ENCODE measurements around the gene PTPN4. TPM values are rescaled to one million over a fixed set of nuclear protein-coding genes. Genes with fewer than 3 reads are reported as not detected.

The PTPN4 gene
- polyA plus RNA-seq, 3 donors, result 3.6 to 7.5 (median 7.2) TPM

DNA sequence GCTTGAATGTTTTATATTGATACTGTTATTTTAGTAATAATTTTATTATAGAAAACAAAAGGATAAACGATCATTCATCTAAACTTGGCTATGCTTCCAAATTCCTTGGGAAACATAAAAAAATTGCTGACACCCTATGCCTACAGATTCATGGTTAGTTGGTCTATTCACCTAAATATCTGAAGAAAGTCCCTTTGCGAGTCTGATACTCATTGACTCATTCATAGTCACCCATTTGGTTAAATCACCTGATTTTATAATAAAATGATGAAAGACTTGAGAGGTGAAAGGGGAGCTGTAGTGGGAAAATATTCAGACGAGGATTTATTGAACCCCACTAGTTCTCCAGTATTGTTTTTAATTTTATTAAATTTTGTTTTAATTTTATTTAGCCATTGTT, 112.0 kb downstream of the PTPN4 start:
- no peak overlapping the region for H3K27ac ChIP-seq (ENCODE audit: low read depth, low read length)
- 76 to 91% (median 84%) methylated on average over 3 of the region's 3 CpGs for WGBS, 3 donors

DNA sequence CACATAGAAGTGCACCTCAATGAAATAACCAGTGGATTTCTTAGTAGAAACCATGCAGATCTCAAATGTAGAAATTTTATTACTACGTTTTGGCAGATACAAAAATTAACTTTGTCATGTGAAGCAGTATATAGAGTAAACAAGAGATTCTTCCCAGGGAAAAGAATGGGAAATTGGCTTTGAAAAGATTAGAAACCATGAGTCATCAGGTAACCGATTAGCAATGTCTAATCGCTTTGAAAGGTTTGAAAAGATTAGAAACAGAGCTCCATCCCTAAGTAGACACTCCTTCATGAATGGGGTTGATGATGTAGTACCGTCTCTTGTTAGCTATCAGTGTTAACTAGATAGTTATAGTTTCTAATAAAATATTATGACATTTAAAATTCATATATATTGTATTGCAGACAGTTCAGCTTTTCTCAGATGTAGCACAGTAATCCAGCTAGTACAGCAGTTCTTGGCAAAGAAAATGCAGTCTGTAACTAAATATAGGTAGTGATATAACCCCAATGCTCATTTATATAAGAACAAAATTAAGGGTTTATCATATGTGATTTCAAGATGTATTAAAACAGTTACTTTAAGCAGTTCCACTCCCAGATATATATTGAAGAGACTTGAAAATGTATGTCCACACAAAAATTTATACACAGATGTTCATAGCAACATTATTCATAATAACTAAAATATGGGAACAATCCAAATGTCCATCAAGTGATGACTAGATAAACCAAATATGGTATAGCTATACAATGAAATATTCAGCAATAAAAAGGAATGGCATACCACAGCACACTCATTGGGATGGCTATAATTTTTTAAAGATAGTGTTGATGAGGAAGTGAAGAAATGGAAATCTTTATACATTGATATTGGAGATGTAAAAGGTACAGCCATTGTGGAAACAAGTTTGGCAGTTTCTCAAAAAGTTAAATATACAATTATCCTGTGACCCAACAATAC, 113.9 kb downstream of the PTPN4 start:
- no peak overlapping the region for H3K27ac ChIP-seq (ENCODE audit: low read depth, low read length)
- WGBS, 3 donors, result 52 to 90% (median 82%) methylated on average over 4 of the region's 4 CpGs

DNA sequence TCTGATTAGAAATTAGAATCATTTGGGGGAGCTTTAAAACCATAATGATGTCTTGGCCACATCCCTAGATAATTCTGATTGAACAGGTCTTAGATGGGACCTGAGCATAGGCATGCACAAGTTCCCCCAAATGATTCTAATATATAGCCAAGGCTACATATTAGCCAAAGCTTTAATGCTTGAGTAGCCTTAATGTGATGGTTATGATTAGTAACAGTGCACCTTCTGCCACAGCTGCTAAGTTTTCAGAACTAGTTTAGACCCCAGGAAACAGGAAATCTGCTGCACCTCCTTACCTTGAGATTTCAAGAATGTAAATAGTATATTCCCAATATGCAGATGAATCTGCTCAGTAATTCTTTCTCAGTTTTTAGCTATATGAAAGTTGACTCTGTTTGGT, 119.8 kb downstream of the PTPN4 start:
- H3K27ac ChIP-seq (ENCODE audit: low read depth, low read length), result no peak overlapping the region

DNA sequence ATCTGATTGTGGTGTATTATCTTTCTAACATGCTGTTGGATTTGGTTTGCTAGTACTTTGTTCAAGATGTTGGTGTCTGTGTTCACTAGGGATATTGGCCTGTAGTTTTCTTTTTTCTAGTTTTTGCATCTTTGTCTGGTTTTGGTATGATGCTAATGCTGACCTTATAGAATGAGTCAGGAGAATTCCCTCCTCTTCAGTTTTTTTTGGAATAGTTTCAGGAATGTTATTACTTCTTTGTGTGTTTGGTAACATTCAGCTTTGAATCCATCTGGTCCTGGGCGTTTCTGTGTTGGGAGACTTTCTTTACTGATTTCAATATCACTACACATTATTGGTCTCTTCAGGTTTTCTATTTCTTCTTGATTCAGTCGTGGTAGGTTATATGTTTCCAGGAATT, 129.0 kb downstream of the PTPN4 start:
- 78 to 93% (median 90%) methylated on average over 2 of the region's 2 CpGs for WGBS, 3 donors

DNA sequence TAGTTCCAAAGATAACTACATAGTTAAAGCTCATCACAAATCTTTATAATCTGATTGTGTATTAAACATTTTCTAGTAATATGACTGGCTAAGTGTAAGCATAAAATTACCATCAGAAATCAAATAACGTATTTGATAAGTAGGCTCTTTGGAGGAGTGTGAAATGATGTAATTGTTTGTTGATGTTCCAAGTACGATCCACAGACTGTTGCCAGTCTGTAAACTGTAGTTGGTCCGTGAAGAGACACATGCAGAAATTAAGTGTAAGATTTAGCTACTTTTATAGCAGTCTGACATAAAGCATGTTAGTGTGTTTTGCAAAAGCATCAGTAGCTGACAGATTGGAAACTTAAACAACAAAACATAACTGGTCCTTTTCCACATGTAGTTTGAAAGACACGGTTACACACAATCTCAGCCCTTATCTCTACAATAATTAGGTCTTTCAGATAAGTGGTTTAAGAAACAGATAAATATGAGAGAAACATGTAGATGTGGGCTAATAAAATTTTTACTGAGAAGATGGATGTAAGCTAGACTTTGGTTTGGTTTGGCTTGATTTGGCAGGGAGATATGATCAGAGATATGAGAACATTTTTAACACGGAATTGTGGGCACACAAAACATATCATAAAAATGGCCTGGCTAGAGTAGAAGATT, 138.1 kb downstream of the PTPN4 start:
- H3K27ac ChIP-seq (ENCODE audit: low read depth, low read length), result no peak overlapping the region
- 79 to 84% (median 82%) methylated on average over 5 of the region's 5 CpGs for WGBS, 3 donors

More for the DNA sequence above, 129.0 kb downstream of the PTPN4 start:
- no peak overlapping the region for H3K27ac ChIP-seq (ENCODE audit: low read depth, low read length)

DNA sequence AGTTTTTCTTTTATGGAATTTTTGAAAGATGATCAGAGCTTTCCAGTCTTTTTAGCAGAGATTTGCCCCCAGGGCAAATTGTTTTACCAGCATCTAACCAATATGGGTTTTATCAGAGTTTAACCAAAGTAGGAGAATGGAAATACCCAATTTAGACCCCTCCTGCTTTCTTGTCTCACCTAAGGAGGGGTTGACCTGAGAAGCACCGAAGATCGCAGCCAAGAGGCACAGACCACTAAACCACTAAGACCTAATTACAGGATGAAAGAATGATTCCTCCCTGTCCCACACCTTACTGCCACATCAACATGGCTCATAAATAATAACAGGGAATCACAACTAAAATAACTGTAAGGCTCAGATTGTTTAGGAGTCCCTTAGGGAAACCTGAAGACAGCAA, 141.3 kb downstream of the PTPN4 start:
- WGBS, 3 donors, result 97 to 100% (median 98%) methylated on average over 2 of the region's 2 CpGs

DNA sequence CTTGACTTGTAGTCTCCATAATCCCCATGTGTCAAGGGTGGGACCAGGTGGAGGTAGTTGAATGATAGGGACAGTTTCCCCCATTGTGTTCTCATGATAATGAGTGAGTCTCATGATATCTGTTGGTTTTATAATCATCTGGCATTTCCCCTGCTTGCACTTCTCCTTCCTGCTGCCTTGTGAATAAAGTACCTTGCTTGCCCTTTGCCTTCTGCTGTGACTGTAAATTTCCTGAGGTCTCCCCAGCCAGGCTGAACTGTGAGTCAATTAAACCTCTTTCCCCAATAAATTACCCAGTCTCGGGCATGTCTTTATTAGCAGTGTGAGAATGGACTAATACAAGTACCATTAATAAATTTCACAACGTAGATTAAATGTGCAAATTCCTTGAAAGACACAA, 150.8 kb downstream of the PTPN4 start:
- 84 to 92% (median 92%) methylated on average over 2 of the region's 2 CpGs for WGBS, 3 donors
- no peak overlapping the region for H3K27ac ChIP-seq (ENCODE audit: low read depth, low read length)

More for the DNA sequence above, 141.3 kb downstream of the PTPN4 start:
- no peak overlapping the region for H3K27ac ChIP-seq (ENCODE audit: low read depth, low read length)

DNA sequence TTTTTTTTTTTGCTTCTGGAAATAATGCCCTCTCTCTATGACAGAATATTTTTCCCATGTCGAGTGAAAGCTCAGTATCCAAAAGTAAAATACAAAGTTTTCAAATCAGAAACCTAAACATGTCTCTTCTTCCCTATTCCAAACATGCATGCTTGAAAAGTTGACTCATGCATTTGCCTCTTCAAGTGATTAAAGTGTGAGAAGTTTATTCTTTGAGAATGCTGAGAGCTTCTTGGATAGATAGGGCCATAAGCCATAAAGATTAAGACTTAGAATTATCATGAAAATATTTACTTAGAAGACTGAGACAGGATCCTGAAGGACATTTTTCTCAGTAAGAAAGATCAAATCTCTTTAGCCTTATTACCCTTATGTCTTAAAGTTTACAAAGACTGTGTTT, 154.5 kb downstream of the PTPN4 start:
- H3K27ac ChIP-seq (ENCODE audit: low read depth, low read length), result no peak overlapping the region
- WGBS, 3 donors, result 29 to 87% (median 80%) methylated on average over 1 of the region's 1 CpG

DNA sequence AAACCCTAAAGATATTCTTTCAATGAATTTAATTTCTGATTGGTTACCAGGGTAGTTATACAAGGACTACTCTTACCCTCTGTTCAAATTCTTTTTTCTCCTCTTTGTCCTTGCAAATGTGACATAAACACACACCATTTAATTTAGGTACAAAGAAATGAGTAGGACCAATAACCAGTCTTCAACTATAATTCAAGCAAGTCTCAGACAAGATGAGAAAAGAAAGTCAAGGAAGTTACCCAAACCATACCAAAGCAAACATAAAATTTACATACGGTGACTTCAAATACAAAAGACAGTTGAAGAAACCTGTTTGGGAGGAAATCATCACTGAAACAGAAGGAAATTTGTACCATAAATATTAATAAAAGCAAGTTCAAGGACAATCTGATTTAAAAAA, 162.1 kb downstream of the PTPN4 start:
- 93 to 100% (median 97%) methylated on average over 1 of the region's 1 CpG for WGBS, 3 donors
- no peak overlapping the region for H3K27ac ChIP-seq (ENCODE audit: low read depth, low read length)

DNA sequence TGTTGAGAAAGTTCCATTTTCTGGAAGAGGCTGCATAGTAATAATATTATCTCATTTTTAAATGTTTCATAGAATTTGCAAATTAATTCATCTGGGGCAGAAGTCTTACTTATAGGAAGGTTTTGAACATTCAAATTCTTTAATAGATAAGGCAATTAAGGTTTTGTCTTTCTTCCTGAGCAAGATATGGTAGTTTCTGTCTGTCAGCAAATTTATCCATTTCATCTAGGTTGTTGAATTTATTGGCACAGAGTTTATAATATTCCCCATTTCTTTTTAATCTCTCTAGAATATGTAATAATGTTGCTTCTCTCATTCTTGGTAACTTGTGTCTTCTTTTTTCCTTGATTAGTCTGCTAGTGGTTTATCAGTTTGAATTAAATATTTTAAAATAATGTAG, 163.0 kb downstream of the PTPN4 start:
- H3K27ac ChIP-seq (ENCODE audit: low read depth, low read length), result no peak overlapping the region

DNA sequence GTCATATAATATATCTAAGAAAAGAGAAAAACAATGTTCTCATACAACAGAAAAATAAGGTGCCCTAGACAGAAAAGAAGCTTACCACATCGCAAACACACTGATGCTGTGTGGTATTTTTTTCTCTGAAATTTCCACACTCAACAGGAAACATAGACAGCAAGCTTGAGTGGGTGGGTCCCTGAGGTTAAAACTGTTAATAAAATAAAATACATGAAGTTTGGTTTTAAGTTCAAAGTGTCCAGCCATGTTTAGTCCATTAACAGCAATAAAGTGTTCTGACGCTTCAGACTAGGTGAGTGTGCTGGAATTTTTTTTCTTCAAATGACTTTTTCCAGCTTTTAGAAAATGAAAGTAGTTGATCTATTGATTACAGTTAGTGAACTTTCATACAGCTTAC, 169.8 kb downstream of the PTPN4 start:
- no peak overlapping the region for H3K27ac ChIP-seq (ENCODE audit: low read depth, low read length)
- 67 to 80% (median 68%) methylated on average over 2 of the region's 2 CpGs for WGBS, 3 donors

DNA sequence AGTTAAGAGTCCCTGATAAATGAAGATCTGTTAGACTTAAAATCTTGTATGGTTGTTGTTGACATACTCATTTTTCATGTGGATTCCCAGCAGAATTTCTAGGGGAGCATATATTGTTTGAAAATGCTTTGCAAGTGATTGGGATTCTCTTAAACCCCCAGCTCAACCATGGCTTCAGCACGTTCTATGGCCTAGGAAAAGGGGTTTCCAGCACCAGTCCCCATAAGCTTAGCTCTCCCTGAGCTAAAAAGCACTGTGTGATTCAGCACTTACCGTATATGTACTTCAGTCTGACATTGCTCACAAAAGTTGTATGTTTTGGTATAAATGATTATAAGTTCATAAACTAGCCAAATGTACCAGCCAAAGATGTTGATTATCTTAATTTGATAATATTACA, 173.1 kb downstream of the PTPN4 start:
- WGBS, 3 donors, result 95 to 99% (median 98%) methylated on average over 2 of the region's 2 CpGs
- no peak overlapping the region for H3K27ac ChIP-seq (ENCODE audit: low read depth, low read length)

DNA sequence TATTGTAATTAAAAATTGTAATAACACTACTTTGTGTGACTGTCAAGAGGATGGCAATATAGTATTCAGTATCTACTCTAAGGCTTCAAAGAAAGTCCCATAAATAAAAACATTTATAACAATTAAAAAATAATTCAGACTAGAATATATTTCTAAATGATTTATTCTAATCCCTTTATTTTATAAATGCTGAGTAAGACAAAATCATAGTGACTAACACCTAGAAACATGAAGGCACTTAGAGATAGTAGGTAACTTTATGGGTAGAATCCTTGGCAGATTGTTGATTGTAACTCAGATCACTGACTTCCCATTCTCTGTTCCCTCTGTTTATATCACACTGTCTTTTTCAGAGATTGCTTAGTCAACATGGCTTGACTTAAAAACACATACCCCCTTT, 174.6 kb downstream of the PTPN4 start:
- no peak overlapping the region for H3K27ac ChIP-seq (ENCODE audit: low read depth, low read length)

DNA sequence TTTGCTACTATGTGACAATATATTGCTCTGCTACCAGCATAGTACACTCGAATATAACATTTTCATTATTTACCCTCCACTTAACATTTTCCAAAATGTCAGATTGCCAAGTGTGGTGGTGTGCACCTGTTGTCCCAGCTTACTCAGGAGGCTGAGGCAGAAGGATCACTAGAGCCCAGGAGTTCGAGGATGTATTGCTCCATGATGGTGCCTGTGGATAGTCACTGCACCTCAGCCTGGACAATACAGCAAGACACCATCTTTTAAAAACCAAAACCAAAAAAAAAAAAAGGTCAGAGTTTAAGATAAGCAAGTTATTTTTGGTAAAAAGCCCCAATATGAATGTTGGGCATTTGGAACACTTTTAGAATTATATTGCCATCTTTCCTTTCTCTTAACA, 178.0 kb downstream of the PTPN4 start:
- 92 to 96% (median 93%) methylated on average over 2 of the region's 2 CpGs for WGBS, 3 donors
- H3K27ac ChIP-seq (ENCODE audit: low read depth, low read length), result no peak overlapping the region

DNA sequence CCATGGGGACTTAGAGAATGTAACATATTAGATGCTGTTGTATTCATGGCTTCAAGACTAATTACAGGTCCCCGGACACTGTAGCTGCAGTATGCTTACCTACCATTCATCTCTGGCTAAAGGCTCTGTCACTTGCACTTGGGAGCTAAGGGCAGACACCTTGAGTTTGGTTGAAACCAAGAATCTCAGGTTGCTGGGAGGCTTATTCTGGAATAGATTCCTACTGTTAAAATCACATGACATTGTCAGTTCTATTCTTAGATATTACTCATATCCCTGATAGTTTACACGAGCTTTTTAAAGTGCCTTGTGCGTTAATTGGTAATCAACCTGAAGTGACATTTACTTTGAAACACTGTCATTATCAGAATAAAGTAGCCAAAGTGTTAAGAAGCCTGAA, 180.2 kb downstream of the PTPN4 start:
- 68 to 87% (median 83%) methylated on average over 3 of the region's 3 CpGs for WGBS, 3 donors
- no peak overlapping the region for H3K27ac ChIP-seq (ENCODE audit: low read depth, low read length)

DNA sequence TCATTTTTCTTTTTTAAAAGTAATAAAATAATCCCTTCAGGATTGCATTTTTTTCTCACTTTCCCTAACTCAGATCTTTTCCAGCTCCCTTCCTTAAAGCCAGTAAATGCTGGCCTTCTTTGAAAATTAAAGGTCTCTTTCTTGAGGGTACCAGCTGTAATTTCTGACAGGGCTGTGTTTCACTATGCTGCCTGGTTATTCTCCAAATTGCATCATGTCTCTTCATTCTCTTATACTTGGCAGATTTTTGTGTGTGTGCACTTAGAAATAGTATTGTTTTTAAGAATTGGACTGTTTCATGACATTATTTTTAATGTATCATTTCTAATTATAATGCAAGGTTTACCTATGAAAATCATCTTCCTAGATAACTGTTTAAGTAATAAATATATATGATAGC, 181.1 kb downstream of the PTPN4 start:
- H3K27ac ChIP-seq (ENCODE audit: low read depth, low read length), result no peak overlapping the region

DNA sequence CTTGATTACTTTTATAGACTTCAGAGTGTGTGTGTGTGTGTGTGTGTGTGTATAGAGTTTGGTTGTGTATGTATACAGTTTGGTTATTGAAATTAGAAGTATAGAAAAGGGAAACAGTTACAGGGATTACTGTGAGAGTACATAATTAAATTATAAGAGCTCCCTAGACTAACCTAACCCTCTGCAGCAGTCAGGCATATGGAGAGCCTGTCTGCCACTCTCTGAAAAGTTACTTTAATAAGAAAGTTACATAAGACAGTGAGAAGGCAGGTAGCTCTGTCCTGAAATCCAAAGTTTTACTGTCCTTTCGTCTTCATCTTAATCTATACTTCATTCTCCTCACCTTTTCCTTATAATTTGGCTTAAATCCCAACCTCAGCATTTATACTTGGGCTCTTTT, 181.7 kb downstream of the PTPN4 start:
- 95 to 100% (median 97%) methylated on average over 1 of the region's 1 CpG for WGBS, 3 donors
- H3K27ac ChIP-seq (ENCODE audit: low read depth, low read length), result no peak overlapping the region

DNA sequence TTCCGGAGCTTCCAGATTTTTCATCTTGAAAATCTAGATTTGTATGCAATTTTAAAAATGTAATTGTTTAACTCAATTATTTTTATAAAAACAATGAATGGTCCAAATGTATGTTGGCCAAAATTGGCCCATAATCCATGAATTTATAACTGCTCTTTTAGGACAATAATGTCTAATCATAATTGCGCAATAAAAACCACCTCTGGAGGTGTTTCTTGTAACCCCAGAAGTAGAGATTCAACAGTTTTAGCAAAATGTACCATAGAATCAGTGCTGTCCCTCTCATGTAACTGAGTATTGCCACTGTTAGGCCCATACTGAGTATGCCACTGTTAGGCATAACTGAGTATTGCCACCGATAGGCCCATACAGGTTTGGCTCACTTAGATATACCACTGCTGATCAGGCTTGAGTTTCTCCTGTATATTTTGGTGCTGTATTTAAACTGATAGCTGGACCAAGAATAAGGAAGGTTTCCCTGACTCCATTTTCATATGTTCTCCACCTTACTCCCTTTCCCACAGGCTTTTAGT, 182.3 kb downstream of the PTPN4 start:
- H3K27ac ChIP-seq (ENCODE audit: low read depth, low read length), result no peak overlapping the region
- 79 to 99% (median 98%) methylated on average over 3 of the region's 3 CpGs for WGBS, 3 donors

DNA sequence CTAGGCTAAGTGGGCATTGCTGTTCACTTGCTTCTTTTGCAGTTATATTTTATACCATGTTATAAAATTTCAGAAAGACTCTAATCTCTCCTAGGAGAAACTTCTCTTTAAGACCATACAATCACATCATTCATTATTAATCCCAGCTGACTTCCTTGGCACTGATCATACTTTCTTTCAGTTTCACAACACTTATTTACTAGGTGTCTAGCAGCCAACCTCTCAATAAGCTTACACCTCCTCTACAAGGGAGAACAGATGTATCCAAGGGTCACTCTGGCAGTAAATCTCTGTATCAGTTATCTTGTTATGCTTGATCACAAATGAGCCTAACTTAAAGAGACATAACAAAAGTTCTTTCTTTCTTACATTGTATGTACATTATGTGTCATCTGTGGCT, 183.3 kb downstream of the PTPN4 start:
- H3K27ac ChIP-seq (ENCODE audit: low read depth, low read length), result no peak overlapping the region

DNA sequence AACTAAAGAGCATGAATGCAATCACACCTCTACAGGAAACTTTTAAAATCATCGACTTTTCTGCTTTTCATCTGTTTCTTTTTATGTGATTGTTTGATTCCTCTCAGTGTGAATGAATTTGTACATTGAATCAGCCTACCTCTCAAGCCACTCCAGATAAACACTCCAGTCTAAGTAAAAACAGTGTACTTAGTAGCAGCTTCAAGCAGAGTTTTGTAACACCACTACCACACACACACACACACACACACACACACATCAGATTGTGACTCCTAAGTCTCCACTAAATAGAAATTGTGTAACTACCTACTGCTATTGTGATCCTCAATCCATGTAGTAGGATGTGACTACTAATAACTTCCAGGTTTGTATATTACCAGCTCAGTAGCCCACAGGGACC, 187.8 kb downstream of the PTPN4 start:
- WGBS, 3 donors, result 86 to 96% (median 90%) methylated on average over 1 of the region's 1 CpG
- H3K27ac ChIP-seq (ENCODE audit: low read depth, low read length), result no peak overlapping the region

All from adipose tissue (tissue), 3 donors.